Measurements from ENCODE around the gene ALLC.

The ALLC gene

GRCh38 chr2:3627500-3628100 is 30.4 kb upstream of the ALLC start:
- ATAC-seq (ENCODE audit: insufficient read depth, low read depth) (no peak), DNase-seq (no peak)
- Histone ChIP-seq H3K9me3 (ENCODE audit: insufficient read depth, low read length, severe bottlenecking) (no peaks in the 10 kb centered on the region), H3K27me3 (ENCODE audit: insufficient read depth, low read length, poor library complexity) (no peaks in the 10 kb centered on the region), H3K4me1 (ENCODE audit: insufficient read depth, low read length) (no peaks in the 10 kb centered on the region), H4K20me1 (ENCODE audit: insufficient read depth, low read length) (no peaks in the 10 kb centered on the region), H2AFZ (ENCODE audit: low read depth, low read length) (no peak overlapping the region), H3K9ac (ENCODE audit: low read depth, low read length) (no peak overlapping the region), H3K4me3 (ENCODE audit: low read depth in 1 of 2, low read length in 2 of 2) (no peak overlapping the region), H3K27ac (ENCODE audit: low read length) (no peak overlapping the region), H3K79me2 (ENCODE audit: insufficient read depth, low read length) (no peaks in the 10 kb centered on the region), H3K36me3 (ENCODE audit: insufficient read depth, low read length) (no peaks in the 10 kb centered on the region), H3K4me2 (ENCODE audit: insufficient read depth, low read length) (no peak overlapping the region)
- no peak for TF ChIP-seq EZH2 (IDR thresholded peaks at IDR 0.05; ENCODE audit: borderline replicate concordance, low read depth, low read length, severe bottlenecking)
- TF ChIP-seq CTCF (IDR thresholded peaks at IDR 0.05; ENCODE audit: borderline replicate concordance, extremely low read depth, low read length, poor library complexity, severe bottlenecking): no peak

GRCh38 chr2:3628241-3628679 is 29.7 kb upstream of the ALLC start:
- H3K79me2 ChIP-seq (ENCODE audit: insufficient read depth, low read length): no peaks in the 10 kb centered on the region
- H3K27me3 ChIP-seq (ENCODE audit: insufficient read depth, low read length, poor library complexity): no peaks in the 10 kb centered on the region
- H2AFZ ChIP-seq (ENCODE audit: low read depth, low read length): no peak overlapping the region
- no peaks in the 10 kb centered on the region for H4K20me1 ChIP-seq (ENCODE audit: insufficient read depth, low read length)
- no peak overlapping the region for H3K4me2 ChIP-seq (ENCODE audit: insufficient read depth, low read length)
- no peak overlapping the region for H3K4me3 ChIP-seq (ENCODE audit: low read depth in 1 of 2, low read length in 2 of 2)
- H3K36me3 ChIP-seq (ENCODE audit: insufficient read depth, low read length): no peaks in the 10 kb centered on the region
- no peak overlapping the region for H3K9ac ChIP-seq (ENCODE audit: low read depth, low read length)
- DNase-seq (no peak), ATAC-seq (ENCODE audit: insufficient read depth, low read depth) (no peak)
- no peaks in the 10 kb centered on the region for H3K4me1 ChIP-seq (ENCODE audit: insufficient read depth, low read length)
- no peak overlapping the region for H3K27ac ChIP-seq (ENCODE audit: low read length)
- H3K9me3 ChIP-seq (ENCODE audit: insufficient read depth, low read length, severe bottlenecking): no peaks in the 10 kb centered on the region
- TF ChIP-seq EZH2 (IDR thresholded peaks at IDR 0.05; ENCODE audit: borderline replicate concordance, low read depth, low read length, severe bottlenecking): no peak
- TF ChIP-seq CTCF (IDR thresholded peaks at IDR 0.05; ENCODE audit: borderline replicate concordance, extremely low read depth, low read length, poor library complexity, severe bottlenecking): no peak

- DNase-seq (no peak), ATAC-seq (ENCODE audit: insufficient read depth, low read depth) (no peak)
- Histone ChIP-seq H3K4me2 (ENCODE audit: insufficient read depth, low read length) (no peak overlapping the region), H3K27me3 (ENCODE audit: insufficient read depth, low read length, poor library complexity) (no peaks in the 10 kb centered on the region), H3K9me3 (ENCODE audit: insufficient read depth, low read length, severe bottlenecking) (no peaks in the 10 kb centered on the region), H3K9ac (ENCODE audit: low read depth, low read length) (no peak overlapping the region), H3K36me3 (ENCODE audit: insufficient read depth, low read length) (no peaks in the 10 kb centered on the region), H3K27ac (ENCODE audit: low read length) (no peak overlapping the region), H3K79me2 (ENCODE audit: insufficient read depth, low read length) (no peaks in the 10 kb centered on the region), H2AFZ (ENCODE audit: low read depth, low read length) (no peak overlapping the region), H4K20me1 (ENCODE audit: insufficient read depth, low read length) (no peaks in the 10 kb centered on the region), H3K4me1 (ENCODE audit: insufficient read depth, low read length) (no peaks in the 10 kb centered on the region), H3K4me3 (ENCODE audit: low read depth in 1 of 2, low read length in 2 of 2) (no peak overlapping the region)
- TF ChIP-seq EZH2 (IDR thresholded peaks at IDR 0.05; ENCODE audit: borderline replicate concordance, low read depth, low read length, severe bottlenecking): no peak
- no peak for TF ChIP-seq CTCF (IDR thresholded peaks at IDR 0.05; ENCODE audit: borderline replicate concordance, extremely low read depth, low read length, poor library complexity, severe bottlenecking)
These were observed 29.2 kb upstream of the ALLC start for GRCh38 chr2:3628800-3629199.
